Measurements from ENCODE around the gene HIPK3. TPM values are rescaled to one million over a fixed set of nuclear protein-coding genes. Genes with fewer than 3 reads are reported as not detected.
"Not testable (repeated sequence)": the region's sequence is repeated elsewhere in the genome, so short reads cannot be mapped to it uniquely, and the experiment has no call there.

HIPK3 gene
- 139 TPM for total RNA-seq

DNA sequence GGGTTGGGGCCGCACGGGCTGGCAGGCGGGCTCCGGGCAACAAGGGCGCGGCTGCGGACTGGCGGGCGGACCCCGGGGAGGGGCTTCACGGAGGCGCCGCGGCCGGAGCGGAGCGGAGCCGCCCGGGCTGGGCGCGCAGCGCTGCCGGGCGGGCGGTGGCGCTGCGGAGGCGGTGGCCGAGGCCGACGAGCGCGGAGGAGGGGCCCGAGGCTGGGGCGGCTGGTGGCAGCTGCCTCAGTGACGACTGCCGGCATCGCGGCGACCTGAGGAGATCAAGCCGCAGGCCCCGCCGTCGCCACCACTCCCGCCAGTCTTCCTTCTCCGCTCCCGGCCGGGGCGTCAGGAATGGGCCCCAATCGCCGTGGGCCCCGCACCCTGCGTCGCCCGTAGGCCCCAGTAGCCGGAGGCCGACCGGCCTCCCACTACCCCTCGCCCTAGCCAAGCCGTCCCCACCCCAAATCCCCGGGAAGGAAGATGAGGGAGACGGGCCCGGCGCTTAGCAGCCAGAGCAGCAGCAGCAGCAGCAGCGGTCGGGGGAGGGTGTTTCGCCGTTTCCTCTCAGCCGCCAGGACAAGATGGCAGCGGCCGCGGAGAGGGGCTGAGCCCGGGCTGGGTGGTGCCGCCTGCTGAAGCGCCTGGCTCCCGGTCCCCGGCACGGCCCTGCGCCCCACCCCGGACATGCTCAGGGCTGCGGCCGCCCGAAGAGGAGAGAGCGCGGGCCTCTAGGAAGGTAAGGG lies at the start of gene HIPK3:
Gene HIPK3 (plus strand): TSS at position 222 of the 737 bp plus-strand sequence.
- peak; percentile 75 for DNase-seq

GRCh38 chr11:33207408-33207985 lies 49.7 kb upstream of the HIPK3 start:
- DNase-seq: no peak

DNA sequence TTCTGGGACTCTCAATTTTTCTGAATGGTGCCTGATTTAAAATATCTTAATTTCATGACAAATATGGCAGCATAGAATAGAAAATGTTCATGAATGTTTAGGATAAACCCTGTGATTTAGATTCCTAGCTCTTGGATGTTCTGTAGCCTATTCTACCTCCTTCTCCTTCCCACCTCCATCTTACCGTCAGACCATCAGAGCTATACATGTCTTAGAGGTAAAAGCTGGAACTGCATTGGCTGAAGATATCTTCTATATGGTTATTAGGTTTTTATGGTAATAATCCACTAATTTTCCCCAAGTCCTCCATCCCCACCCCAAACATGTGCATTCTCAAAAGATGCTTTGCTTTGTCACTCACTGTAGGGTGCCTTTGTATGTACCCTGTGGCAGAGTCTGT lies 49.0 kb upstream of the HIPK3 start:
- no peak for DNase-seq

DNA sequence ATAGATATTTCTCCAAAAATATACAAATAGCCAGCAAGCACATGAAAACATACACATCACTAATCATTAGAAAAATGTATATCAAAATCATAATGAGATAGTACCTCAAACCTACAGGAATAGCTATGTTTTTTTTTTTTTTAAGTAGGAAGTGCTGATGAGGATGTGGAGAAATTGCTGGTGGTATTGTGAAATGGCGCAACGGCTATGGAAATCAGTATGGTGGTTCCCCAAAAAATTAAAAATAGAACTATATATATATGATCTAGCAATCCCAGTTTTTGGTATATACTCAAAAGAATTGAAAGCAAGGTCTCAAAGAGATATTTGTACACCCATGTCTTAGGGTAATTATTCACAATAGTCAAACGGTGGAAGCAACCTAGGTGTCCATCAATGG lies 46.0 kb upstream of the HIPK3 start:
- no peak for DNase-seq

DNA sequence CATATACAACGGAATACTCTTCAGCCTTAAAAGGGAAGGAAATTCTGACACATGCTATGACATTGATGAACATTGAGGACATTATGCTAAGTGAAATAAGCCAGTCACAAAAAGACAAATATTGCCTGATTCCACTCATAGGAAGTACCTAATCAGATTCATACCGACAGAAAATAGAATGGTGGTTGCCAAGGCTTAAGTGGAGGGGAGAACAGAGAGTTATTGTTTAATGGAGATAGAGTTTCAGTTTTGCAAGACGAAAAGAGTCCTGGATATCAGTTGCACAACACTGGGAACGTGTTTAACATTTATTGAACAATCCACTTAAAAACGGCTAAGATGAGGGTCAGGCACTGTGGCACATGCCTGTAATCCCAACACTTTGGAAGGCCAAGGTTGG lies 45.6 kb upstream of the HIPK3 start:
- no peak for DNase-seq

- DNase-seq: no peak
These were observed 43.0 kb upstream of the HIPK3 start for GRCh38 chr11:33214187-33214586.

- DNase-seq: no peak
These were observed 42.4 kb upstream of the HIPK3 start for GRCh38 chr11:33214767-33215166.

GRCh38 chr11:33216676-33217075 lies 40.5 kb upstream of the HIPK3 start:
- not testable (repeated sequence) for DNase-seq

- no peak for DNase-seq
These were observed 35.0 kb upstream of the HIPK3 start for GRCh38 chr11:33222052-33222750.

- DNase-seq: no peak
These were observed 31.8 kb upstream of the HIPK3 start for GRCh38 chr11:33225371-33225770.

- no peak for DNase-seq
These were observed 29.5 kb upstream of the HIPK3 start for GRCh38 chr11:33227578-33228261.

DNA sequence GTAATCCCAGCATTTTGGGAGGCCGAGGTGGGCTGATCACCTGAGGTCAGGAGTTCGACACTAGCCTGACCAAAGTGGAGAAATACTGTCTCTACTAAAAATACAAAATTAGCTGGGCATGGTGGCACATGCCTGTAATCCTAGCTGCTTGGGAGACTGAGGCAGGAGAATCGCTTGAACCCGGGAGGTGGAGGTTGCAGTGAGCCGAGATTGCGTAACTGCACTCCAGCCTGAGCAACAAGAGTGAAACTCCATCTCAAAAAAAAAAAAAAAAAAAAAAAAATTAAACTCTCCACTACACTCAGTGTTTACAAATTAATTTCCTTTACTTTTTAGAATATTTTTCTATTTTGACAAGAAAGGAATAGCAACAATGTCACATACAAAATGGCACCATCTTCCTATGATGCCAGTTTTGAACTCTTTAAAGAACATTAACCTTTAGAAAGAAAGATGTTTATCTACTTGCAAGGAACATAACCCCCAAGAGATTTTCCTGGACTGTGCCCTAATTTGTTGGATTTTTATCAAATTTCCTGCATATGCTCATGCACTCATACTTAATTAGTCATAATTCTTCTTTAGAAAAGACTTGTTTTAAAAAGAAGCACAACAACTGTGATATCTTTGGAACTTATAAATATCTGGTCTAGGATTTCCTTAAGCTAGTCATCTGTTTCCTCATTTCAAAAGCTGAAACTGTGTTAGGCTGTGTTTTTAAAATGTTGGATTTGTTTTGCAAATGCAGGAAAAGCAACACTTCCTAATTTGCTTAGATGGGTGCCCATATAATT lies 22.6 kb upstream of the HIPK3 start:
- DNase-seq: no peak

DNA sequence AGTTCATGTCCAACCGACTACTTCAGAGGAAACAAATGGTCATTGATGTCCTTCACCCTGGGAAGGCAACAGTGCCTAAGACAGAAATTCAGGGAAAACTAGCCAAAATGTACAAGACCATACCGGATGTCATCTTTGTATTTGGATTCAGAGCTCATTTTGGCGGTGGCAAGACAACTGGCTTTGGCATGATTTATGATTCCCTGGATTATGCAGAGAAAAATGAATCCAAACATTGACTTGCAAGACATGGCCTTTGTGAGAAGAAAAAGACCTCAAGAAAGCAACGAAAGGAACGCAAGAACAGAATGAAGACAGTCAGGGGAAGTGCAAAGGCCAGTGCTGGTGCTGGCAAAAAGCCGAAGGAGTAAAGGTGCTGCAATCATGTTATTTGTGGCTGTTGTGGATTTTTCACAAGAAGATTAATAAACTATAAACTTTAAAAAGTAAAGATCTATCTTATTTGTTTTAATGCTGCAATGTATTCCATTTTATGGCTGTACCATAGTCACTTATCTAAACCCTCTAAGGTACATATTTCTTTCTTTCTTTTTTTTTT lies 20.1 kb upstream of the HIPK3 start:
- DNase-seq: no peak

DNA sequence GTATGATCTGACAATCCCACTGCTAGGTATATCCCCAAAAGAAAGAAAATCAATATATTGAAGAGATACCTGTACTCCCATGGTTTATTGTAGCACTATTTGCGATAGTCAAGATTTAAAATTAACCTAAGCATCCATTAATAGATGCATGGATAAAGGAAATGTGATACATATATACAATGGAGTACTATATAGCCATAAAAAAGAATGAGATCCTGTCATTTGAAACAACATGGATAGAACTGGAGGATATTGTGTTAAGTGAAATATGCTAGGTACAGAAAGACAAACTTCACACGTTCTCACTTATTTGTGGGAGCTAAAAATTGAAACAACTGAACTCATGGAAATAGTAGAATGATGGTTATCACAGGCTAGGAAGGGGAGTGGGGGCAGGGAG lies 14.6 kb upstream of the HIPK3 start:
- no peak for DNase-seq

GRCh38 chr11:33243654-33244053 lies 13.5 kb upstream of the HIPK3 start:
- not testable (repeated sequence) for DNase-seq

DNA sequence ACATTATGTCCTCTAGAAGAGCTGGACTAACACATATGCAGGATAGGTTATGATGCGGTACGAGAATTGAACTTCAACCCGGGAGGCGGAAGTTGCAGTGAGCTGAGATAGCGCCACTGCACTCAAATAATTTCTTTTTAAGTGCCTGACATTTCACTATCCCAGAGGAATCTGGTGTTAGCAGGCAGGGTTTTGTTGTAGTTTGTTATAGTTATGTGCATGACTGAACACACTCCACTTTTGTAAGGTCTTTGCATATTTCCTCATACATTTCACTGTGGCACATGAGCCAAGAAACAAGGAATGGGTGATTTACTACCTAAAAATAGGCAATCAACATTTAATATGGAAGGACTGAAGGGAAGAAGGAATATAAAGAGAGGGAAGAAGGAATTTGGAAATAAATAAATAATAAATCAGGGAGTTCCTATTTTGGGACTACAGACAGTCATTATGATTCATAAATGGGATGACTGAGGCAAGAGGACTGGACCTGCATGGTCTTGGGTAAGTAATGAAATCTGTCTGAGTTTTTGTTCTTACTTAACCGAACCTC lies 8.7 kb upstream of the HIPK3 start:
- DNase-seq: no peak

DNA sequence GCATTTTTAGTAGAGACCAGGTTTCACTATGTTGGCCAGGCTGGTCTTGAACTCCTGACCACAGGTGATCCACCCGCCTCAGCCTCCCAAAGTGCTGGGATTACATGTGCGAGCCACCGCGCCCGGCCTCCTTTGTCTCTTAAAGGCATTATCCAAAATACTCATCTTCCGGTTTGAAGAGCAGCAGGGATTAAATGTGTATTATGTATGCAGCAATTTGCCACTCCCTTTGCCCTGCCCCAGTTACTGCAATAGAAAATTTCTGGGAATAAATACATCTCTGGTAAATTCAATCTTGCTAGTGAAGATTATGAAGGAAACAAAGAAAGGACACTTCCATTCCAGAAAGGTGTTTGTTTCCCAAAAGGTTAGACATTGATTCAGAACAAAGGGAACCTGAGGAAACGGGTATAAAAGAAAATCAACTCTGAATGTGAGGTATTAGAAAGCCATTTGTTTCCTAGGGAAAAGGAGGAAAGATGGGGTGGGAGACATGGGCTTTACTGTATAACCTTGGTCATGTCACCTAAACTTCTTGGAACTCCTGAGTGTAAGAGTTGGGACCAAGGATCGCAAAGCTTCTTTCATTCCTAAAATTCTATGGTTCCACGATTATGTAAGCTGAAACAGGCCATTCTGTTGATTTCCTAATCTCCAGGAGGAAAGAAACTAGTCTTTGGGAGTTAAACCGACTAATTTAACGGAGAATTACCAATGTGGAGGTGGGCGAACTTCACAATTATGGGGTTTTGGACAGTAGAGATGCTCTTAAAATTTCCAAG lies 959 bp upstream of the HIPK3 start:
- DNase-seq: no peak

- no peak for DNase-seq
These were observed 395 bp upstream of the HIPK3 start for GRCh38 chr11:33256813-33257159.

DNA sequence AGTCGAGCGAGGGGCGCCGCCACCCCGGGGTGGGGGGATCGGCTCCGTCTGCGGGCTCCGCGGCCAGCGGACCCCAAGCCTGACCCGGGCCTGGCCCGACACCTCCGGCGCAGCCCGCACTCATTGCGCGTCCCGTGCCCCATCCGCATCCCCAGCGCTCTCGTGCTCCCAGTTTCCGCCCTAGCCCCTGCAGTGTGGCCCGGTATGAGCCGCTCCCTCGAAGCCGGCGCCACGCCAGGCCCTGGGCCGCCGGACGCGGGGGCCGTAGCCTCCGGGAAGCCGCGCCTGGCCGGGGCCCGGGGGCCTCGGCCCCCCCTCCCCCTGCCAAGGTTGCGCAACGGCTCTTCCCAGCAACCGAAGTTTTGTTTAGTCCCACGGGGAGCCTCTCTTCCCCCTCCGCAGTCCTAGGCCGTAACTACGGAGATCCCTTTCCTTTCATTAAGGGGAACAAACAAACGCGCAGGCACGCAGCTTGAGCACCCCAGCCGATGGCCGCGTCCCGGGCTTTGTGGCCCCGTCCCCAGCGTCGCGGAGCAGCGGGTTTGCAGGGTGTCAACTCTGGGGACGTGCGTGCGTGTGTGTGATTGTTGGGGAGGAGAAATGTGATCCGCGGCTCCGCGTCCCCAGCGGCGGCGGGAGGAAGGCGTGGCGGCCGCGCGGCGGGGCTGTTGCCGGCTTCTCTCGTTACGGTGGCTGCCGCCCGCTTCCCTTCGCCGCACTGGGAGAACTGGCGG lies 883 bp downstream of the HIPK3 start:
- DNase-seq: peak; percentile 86

DNA sequence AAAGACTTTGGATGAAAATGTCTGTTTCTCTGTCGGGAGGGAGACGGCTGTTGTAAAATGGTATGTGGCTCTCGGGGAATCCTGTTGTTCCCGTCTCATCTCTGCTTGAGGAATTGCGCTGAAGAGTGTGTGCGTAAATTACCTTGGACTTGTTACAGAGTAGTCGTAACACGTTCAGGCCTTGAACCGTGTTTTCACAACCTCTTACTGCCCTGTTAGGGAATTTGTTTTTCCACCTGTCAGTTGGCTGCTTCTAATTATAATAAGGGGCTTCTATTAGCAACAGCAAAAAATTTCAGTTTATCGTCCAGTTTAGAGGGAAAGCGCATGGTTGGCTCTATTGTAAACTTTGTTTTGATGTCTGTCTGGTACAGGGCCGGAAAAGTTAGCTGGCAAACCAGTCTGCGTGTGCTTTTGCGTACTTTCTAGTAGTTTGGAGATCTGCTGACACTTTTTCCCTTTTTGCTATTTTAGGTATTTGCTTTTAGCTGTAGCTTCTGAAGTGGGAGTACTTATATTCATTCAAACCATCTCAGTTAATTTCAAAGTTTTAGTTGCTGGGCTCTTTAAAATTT lies 1.5 kb downstream of the HIPK3 start:
- DNase-seq: peak; percentile 70
